GM12878 (cell line): Measurements from ENCODE around the gene ASPDH. TPM values are rescaled to one million over a fixed set of nuclear protein-coding genes. Genes with fewer than 3 reads are reported as not detected.

ENCODE experiments used
- ATAC-seq: fragments of 200-7000 bp; cut with Tn5 transposase; 3 replicates; pipeline ENCODE4 v1.9.1; 2020; ENCODE audit warnings: mild to moderate bottlenecking, moderate library complexity
- BruUV-seq: library from RNA; stranded (reverse); fragments of 400-500 nt; replicated peaks from 2 replicates; lab custom pipeline; 2021; lab: Mats Ljungman, UMichigan
- CTCF ChIA-PET: fragments of 300-600 bp; sonication (Branson Sonifier 250); formaldehyde crosslinking; extraction: SDS; loops from one replicate; lab custom pipeline; 2021; ENCODE audit warnings: inconsistent platforms; lab: Yijun Ruan, JAX
- POLR2A ChIA-PET: fragments of 350-600 bp; formaldehyde crosslinking; extraction: SDS; loops from one replicate; lab custom pipeline; 2021; ENCODE audit warnings: inconsistent platforms; lab: Charles Lee
- RAD21 ChIA-PET: fragments of 300-600 bp; sonication (Branson Sonifier 250); formaldehyde crosslinking; loops from one replicate; lab custom pipeline; 2023; ENCODE audit warnings: antibody characterized with exemption; ENCODE audit not compliant: unreplicated experiment; lab: Charles Lee
- SMC1A ChIA-PET: fragments of 300-600 bp; sonication (Branson Sonifier 250); formaldehyde crosslinking; loops from one replicate; lab custom pipeline; 2023; ENCODE audit not compliant: unreplicated experiment, uncharacterized antibody; lab: Charles Lee
- DNase-seq: peaks from one replicate; pipeline ENCODE4 v3.0.0-alpha.2; 2011; ENCODE audit warnings: low read depth, low spot score
- FAIRE-seq: peaks from 3 replicates; lab custom pipeline; 2011; peaks lifted over from hg19 to GRCh38; lab: Jason Lieb, UNC
- H2AFZ ChIP-seq: 2 replicates; pipeline ENCODE4 v1.6.0; 2011; ENCODE audit warnings: low read depth, low read length, control low read depth; ENCODE audit not compliant: control insufficient read depth
- H3K27ac ChIP-seq: 2 replicates; pipeline ENCODE4 v1.5.1; 2011; ENCODE audit warnings: control low read depth; ENCODE audit not compliant: control insufficient read depth, insufficient read depth
- H3K27me3 ChIP-seq, 2 experiments: replicated peaks in 1 of 2; 2 replicates each; pipeline versions ENCODE4 v1.6.0 to v1.6.1; 2011; ENCODE audit warnings: low read length in 1 of 2; ENCODE audit not compliant: control insufficient read depth in 2 of 2, insufficient read depth in 2 of 2
- H3K36me3 ChIP-seq, 2 experiments: 2 replicates each; pipeline ENCODE4 v1.5.1; 2011; ENCODE audit warnings: low read length in 1 of 2; ENCODE audit not compliant: control insufficient read depth in 2 of 2, insufficient read depth in 2 of 2
- H3K4me1 ChIP-seq: 2 replicates; pipeline ENCODE4 v1.6.1; 2011; ENCODE audit warnings: mild to moderate bottlenecking, low read length, moderate library complexity, mixed read lengths; ENCODE audit not compliant: control insufficient read depth, insufficient read depth
- H3K4me2 ChIP-seq: 2 replicates; pipeline ENCODE4 v1.6.0; 2011; ENCODE audit warnings: control low read depth; ENCODE audit not compliant: control insufficient read depth, insufficient read depth
- H3K4me3 ChIP-seq: fragments of 200-600 bp; sonication (generic); 2 replicates; pipeline ENCODE4 v1.5.1; 2016
- H3K79me2 ChIP-seq: 2 replicates; pipeline ENCODE4 v1.6.0; 2011; ENCODE audit warnings: low read length; ENCODE audit not compliant: control insufficient read depth, insufficient read depth
- H3K9ac ChIP-seq: 2 replicates; pipeline ENCODE4 v1.8.0; 2011; ENCODE audit warnings: low read length, control low read depth, mixed read lengths; ENCODE audit not compliant: control insufficient read depth, insufficient read depth
- H3K9me3 ChIP-seq: replicated peaks from 3 replicates; pipeline ENCODE4 v1.5.1; 2011; ENCODE audit warnings: mild to moderate bottlenecking, low read length; ENCODE audit not compliant: control insufficient read depth, insufficient read depth
- H4K20me1 ChIP-seq: 2 replicates; pipeline ENCODE4 v1.6.0; 2011; ENCODE audit not compliant: control insufficient read depth, insufficient read depth
- ASH2L ChIP-seq: fragments of 300-600, 200-600 bp; sonication (generic); IDR thresholded peaks from 2 replicates; pipeline ENCODE4 v1.6.1; 2017; ENCODE audit warnings: low read depth, mild to moderate bottlenecking, borderline replicate concordance
- BACH1 ChIP-seq: fragments of 450-650 bp; IDR thresholded peaks from 2 replicates; pipeline ENCODE4 v1.6.1; 2017; ENCODE audit warnings: mild to moderate bottlenecking, borderline replicate concordance
- MYC ChIP-seq: IDR thresholded peaks from 2 replicates; pipeline ENCODE4 v1.6.1; 2011; ENCODE audit warnings: mild to moderate bottlenecking, low read length, moderate library complexity, inconsistent platforms; ENCODE audit not compliant: insufficient read depth, insufficient replicate concordance, insufficient read length, severe bottlenecking
- NR2F1 ChIP-seq: fragments of 450-650 bp; conservative IDR thresholded peaks from 2 replicates; pipeline ENCODE4 v1.6.1; 2017; ENCODE audit warnings: mild to moderate bottlenecking
- PAX8 ChIP-seq: fragments of 450-650 bp; IDR thresholded peaks from 2 replicates; pipeline ENCODE4 v1.6.1; 2017; ENCODE audit warnings: mild to moderate bottlenecking, moderate library complexity
- RAD21 ChIP-seq: IDR thresholded peaks from 2 replicates; pipeline ENCODE4 v1.6.1; 2011; ENCODE audit warnings: mild to moderate bottlenecking, low read depth, low read length, moderate library complexity; ENCODE audit not compliant: insufficient read depth
- RFX5 ChIP-seq: IDR thresholded peaks from 2 replicates; pipeline ENCODE4 v1.6.1; 2011; ENCODE audit warnings: low read depth, low read length, improper control_type of control experiment
- YBX1 ChIP-seq: fragments of 450-650 bp; IDR thresholded peaks from 2 replicates; pipeline ENCODE4 v1.6.1; 2016; ENCODE audit warnings: antibody characterized with exemption
- ZBED1 ChIP-seq: IDR thresholded peaks from 2 replicates; pipeline ENCODE4 v1.6.1; 2016; ENCODE audit warnings: borderline replicate concordance
- ZSCAN29 ChIP-seq: fragments of 450-650 bp; IDR thresholded peaks from 2 replicates; pipeline ENCODE4 v1.6.1; 2017; ENCODE audit warnings: mild to moderate bottlenecking, moderate library complexity
- WGBS: methylation state at CpG from one replicate; pipeline ENCODE4 v1.1.6; 2016; ENCODE audit warnings: low lambda C conversion rate; ENCODE audit not compliant: insufficient replicate concordance, insufficient coverage; ENCODE audit errors: missing lambda C conversion rate; 5-methylcytosine and 5-hydroxymethylcytosine counted together
- in situ Hi-C: fragments of 300-500 bp; cut with MboI; formaldehyde crosslinking; loops from 9 replicates; pipeline ENCODE4 v1.14.3; 2018; ENCODE audit warnings: mixed read lengths
- intact Hi-C: fragments of 100-400 bp; cut with micrococcal nuclease; formaldehyde crosslinking; loops from one replicate; pipeline ENCODE4 v1.14.2; 2022; ENCODE audit not compliant: unreplicated experiment
- polyA plus RNA-seq, 11 experiments: library from polyadenylated mRNA; depleted of rRNA in 4 of 11; unstranded in 6 of 11; stranded (reverse) in 5 of 11; fragments of >200 nt; fragmentation: Nextera tagmentation in 4 of 11; fragmentation: Illumina TruSeq in 1 of 11; extraction: Ambion mirVana in 4 of 11; extraction: Trizol in 1 of 11; gene quantifications; 1 replicate in 1 of 11; 2 replicates in 10 of 11; pipeline versions ENCODE4 v1.2.1 to v1.2.3, GENCODE V29; 2011 to 2016; ENCODE audit warnings: inconsistent platforms in 2 of 11, missing spikeins in 2 of 11, low read depth in 1 of 11
- total RNA-seq, 4 experiments: library from RNA; depleted of rRNA in 3 of 4; stranded (reverse); fragments of >200 nt in 3 of 4; fragmentation: Illumina TruSeq in 1 of 4; extraction: Trizol in 1 of 4; gene quantifications; 2 replicates each; pipeline versions ENCODE4 v1.2.1 to v1.2.3, GENCODE V29; 2013 to 2021
- TF ChIP-seq, protein P1 (sequence below): IDR thresholded peaks from 2 replicates; pipeline ENCODE4 v1.6.1; 2012; ENCODE audit warnings: improper control_type of control experiment, low read depth, low read length; ENCODE audit not compliant: insufficient replicate concordance

The ASPDH gene
- total and polyA plus RNA-seq, 10 of the 15 experiments (the other 5 are each of a cell fraction or from before 2014, with no cell fraction given): not detected

DNA sequence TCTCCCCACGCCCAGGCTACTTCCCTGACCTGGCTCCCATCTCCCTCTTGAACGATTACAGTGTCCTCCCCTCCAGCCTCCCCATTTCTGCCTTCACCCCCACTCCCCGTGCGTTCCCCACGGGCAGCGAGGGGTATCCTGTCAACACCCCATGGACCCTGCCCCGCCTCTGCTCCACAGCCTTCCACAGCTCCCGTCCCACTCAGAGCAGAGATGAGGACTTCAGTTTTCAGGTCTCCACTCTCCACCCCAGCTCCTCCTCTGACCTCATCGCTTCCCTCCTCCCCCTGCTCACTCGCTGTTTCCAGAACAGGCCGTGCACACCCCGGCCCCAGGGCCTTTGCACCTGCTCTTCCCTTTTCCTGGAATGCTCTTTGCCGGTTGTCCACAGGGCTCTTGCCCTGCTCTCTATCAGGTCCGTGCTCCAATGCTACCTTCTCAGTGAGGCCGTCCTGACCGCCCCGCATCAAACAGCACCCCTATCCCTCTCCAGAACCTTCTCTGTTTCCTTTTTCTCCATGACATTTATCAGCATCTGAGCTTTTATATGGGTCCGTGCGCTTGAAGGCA is 39.5 kb upstream of the ASPDH start (continued):
- TF ChIP-seq, protein P1, sequence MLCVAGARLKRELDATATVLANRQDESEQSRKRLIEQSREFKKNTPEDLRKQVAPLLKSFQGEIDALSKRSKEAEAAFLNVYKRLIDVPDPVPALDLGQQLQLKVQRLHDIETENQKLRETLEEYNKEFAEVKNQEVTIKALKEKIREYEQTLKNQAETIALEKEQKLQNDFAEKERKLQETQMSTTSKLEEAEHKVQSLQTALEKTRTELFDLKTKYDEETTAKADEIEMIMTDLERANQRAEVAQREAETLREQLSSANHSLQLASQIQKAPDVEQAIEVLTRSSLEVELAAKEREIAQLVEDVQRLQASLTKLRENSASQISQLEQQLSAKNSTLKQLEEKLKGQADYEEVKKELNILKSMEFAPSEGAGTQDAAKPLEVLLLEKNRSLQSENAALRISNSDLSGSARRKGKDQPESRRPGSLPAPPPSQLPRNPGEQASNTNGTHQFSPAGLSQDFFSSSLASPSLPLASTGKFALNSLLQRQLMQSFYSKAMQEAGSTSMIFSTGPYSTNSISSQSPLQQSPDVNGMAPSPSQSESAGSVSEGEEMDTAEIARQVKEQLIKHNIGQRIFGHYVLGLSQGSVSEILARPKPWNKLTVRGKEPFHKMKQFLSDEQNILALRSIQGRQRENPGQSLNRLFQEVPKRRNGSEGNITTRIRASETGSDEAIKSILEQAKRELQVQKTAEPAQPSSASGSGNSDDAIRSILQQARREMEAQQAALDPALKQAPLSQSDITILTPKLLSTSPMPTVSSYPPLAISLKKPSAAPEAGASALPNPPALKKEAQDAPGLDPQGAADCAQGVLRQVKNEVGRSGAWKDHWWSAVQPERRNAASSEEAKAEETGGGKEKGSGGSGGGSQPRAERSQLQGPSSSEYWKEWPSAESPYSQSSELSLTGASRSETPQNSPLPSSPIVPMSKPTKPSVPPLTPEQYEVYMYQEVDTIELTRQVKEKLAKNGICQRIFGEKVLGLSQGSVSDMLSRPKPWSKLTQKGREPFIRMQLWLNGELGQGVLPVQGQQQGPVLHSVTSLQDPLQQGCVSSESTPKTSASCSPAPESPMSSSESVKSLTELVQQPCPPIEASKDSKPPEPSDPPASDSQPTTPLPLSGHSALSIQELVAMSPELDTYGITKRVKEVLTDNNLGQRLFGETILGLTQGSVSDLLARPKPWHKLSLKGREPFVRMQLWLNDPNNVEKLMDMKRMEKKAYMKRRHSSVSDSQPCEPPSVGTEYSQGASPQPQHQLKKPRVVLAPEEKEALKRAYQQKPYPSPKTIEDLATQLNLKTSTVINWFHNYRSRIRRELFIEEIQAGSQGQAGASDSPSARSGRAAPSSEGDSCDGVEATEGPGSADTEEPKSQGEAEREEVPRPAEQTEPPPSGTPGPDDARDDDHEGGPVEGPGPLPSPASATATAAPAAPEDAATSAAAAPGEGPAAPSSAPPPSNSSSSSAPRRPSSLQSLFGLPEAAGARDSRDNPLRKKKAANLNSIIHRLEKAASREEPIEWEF: no peak
- no peak for TF ChIP-seq RFX5
- TF ChIP-seq RAD21: no peak
- no peak for TF ChIP-seq ZSCAN29

DNA sequence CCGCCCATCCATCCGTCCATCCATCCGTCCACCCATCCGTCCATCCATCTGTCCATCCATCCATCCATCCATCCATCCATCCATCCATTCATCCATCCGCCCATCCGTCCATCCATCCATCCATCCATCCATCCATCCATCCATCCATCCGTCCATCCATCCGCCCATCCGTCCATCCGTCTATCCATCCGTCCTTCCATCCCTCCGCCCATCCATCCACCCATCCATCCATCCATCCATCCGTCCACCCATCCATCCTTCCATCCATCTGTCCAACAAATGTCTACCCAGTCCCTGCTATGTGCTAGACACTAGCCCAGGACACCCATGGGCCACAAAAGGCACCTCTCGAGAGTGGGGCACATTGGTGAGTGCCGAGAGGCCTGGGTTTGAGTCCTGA is 38.8 kb upstream of the ASPDH start:
- no peak overlapping the region for H3K27ac ChIP-seq
- WGBS: 39% methylated on average over 14 of the region's 15 CpGs
- no peaks in the 10 kb centered on the region for H3K9me3 ChIP-seq
- DNase-seq: no peak
- no peaks in the 10 kb centered on the region for H3K36me3 ChIP-seq
- no peak for TF ChIP-seq NR2F1
- TF ChIP-seq BACH1: no peak
- TF ChIP-seq ZBED1: no peak
- TF ChIP-seq YBX1: no peak
- no peak for TF ChIP-seq PAX8
- TF ChIP-seq ASH2L: no peak
- TF ChIP-seq MYC: no peak
- TF ChIP-seq, all 136 proteins: peak for 0
- Histone ChIP-seq H2AFZ (no peak overlapping the region), H4K20me1 (no peaks in the 10 kb centered on the region), H3K79me2 (no peaks in the 10 kb centered on the region), H3K4me1 (no peaks in the 10 kb centered on the region; the same call in 1 of the 2 replicates), H3K27me3 (peaks cover 0 to 3% of the 10 kb centered on the region in 2 experiments), H3K4me2 (no peak overlapping the region), H3K4me3 (no peak overlapping the region), H3K9ac (no peak overlapping the region)
- RAD21 ChIA-PET: no interaction called here
- SMC1A ChIA-PET: no interaction called here
- ATAC-seq (no peak), FAIRE-seq (no peak)
- no TSS peak for BruUV-seq
- CTCF ChIA-PET: interaction anchor here (8.5 kb wide), 1 partner anchor 14 kb away, joined by 117 read pairs; no protein-coding TSS in a partner anchor
- in situ Hi-C loops (no loop called here), intact Hi-C loops (no loop called here)
- POLR2A ChIA-PET: no interaction called here
